DMS79 (cell line): ENCODE data around the gene DYRK1A.
"Not testable (repeated sequence)": the region's sequence is repeated elsewhere in the genome, so short reads cannot be mapped to it uniquely, and the experiment has no call there.

Experiments
- DNase-seq: peaks from one replicate; lab custom pipeline; 2025; lab: John Stamatoyannopoulos, UW

The DYRK1A gene

DNA sequence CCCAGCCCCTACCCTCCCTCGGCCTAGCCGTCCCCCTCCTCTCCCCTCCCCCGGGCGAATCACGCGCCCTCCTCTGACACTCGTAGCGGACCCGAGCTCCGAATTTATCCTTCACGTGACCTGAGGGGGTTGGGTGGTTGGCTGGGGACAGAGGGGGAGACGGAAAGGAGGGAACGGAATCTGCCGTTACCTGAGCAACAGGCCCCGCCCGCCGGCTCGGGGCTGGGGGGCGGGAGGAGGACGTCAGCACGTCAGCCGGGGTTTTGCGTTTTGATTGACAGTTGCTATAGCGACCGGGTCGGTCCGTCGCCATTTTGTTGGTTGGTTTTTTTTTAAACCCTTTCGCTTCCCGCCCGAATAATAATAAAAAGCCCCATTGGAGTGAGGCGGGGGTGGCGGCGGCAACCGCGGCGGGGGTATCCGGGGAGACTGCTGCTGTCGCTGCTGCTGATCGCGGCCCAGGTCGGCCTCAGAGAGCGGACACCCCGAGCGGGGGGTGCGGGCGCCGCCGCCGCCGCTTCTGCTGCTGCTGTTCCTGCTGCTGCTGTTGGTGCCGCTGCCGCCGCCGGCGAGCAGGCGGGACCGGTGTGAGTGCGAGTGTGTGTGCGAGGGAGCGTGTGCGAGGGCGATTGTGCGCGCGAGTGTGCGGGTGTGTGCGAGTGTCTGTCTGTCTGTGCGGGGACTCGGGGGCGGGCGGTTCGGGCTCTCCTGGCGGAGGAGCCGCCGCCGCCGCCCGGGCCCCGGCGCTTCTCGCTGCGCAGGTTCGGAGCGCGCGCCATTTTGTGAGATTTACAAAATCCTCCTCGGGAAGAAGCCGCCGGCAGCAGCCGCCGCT is at the start of gene DYRK1A:
DYRK1A (plus strand) TSS at position 292 of the 835 bp plus-strand sequence. CDS start 53,602 bp downstream, outside the sequence.
- peak; percentile 99 for DNase-seq

DNA sequence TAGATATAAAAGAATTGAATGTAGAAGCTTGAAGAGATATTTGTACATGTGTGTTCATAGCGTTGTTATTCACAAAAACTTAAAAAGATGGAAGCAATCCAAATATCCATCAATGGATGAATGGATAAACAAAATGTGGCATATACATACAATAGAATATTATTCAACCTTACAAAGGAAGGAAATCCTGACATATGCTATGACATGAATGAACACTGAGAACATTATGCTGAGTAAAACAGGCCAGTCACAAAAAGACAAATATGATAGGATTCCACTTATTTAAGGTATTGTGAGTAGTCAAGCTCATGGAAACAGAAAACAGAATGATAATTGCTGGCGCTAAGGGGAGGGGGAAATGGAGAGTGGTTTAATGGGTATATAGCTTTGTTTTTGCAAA is 47.0 kb upstream of the DYRK1A start:
- DNase-seq, result no peak

GRCh38 chr21:37322084-37322483 is 44.5 kb upstream of the DYRK1A start:
- DNase-seq, result no peak

- no peak for DNase-seq
Measured at GRCh38 chr21:37324558-37324957, 42.0 kb upstream of the DYRK1A start.

DNA sequence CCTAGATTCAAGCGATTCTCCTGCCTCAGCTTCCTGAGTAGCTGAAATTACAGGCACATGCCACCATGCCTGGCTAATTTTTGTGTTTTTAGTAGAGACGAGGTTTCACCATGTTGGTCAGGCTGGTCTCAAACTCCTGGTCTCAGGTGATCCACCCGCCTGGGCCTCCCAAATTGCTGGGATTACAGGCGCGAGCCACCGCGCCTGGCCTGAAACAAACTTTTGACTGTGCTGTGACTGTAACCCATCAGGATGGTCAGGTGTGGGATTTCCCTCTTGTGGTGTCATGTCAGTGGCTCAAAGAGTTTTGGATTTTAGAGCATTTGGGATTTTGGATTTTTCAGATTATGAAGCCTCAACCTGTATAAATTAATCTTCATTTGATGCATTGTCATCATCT is 38.4 kb upstream of the DYRK1A start:
- DNase-seq, result not testable (repeated sequence)

DNA sequence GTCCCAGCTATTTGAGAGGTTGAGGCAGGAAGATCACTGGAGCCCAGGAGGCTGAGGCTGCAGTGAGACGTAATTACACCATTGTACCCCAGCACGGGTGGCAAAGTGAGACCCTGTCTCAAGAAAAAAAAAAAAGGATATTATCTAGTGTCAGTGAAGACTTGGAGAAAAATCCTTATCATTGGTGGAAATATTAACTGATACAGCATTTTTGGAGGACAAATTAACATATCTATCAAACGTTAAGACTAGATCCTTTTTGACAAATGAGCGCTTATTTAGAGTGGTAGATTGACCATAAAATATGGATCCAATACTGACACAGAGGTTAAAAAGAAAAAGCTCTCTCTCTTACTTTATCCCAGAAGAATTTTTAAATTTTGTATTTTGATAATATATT is 35.2 kb upstream of the DYRK1A start:
- DNase-seq, result no peak

- no peak for DNase-seq
Measured at GRCh38 chr21:37335053-37335452, 31.5 kb upstream of the DYRK1A start.

- no peak for DNase-seq
Measured at GRCh38 chr21:37337179-37337578, 29.4 kb upstream of the DYRK1A start.

DNA sequence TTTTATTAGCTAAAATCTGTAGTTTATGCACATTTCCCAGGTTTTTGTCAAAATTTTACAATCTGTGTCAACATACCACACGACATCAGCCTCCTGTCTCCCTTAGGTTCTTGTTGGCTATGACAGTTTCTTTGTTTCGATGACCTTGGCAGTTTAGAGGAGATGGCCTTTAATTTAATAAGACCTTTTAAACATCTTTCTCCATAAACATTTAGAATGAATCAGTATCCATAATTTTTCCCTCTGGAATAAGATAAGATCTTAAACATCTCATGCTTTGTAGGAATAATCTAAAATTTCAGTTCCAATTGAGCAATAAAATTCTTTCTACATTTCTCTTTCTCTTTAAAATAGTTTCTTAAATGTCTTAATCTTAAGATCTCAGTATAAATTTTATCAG is 28.7 kb upstream of the DYRK1A start:
- no peak for DNase-seq

- DNase-seq, result no peak
Measured at GRCh38 chr21:37338671-37339551, 27.7 kb upstream of the DYRK1A start.

DNA sequence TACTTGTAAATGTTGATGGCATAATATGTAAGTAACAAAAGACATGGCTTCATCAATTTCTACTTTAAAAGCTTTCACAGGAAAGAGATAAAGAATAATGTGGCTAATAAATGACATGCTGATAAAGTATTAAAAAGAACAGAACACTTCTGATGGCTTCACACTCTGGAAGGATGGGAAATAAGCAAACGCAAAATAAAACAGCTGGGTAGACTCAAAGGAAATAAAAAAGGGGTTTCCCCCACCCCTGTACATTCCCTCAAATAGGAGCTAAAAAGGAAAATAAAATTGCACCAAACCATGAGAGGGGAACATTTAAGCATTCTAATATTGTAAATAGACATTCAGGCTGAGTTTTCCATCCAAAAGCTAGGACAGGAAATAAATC is 27.0 kb upstream of the DYRK1A start:
- DNase-seq, result no peak

DNA sequence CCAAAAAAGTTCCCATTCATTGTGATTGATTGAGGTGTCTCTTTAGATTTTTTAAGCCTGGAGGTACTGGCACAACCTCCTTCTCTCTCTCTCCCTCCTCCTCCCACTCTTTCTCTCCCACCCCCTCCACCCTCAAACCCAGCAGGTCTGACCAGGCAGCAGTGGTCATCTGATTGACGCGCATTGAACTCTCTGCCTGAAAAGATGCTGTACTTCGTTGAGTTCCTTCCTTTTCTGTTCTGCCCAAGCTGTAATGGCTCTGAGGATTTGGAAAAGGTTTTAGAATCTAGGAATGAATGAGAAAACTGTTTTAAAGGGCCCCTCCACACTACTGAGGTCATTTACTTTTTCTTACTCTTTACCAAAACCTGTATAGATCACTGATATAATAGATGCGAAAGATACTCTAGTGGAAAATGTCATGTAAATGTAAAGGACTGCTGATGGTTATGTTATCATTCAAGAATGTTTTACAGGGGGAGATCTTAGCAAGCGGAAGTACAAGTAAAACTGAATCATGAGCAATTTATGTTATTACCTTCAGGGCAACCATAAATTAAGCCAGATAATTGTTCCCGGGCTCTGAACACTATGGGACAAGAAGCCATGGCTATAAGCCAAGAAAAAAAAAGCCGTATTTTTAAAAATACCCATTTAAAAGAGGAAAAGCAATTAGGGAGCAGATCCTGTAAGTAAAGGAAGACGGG is 25.2 kb upstream of the DYRK1A start:
- DNase-seq, result no peak

DNA sequence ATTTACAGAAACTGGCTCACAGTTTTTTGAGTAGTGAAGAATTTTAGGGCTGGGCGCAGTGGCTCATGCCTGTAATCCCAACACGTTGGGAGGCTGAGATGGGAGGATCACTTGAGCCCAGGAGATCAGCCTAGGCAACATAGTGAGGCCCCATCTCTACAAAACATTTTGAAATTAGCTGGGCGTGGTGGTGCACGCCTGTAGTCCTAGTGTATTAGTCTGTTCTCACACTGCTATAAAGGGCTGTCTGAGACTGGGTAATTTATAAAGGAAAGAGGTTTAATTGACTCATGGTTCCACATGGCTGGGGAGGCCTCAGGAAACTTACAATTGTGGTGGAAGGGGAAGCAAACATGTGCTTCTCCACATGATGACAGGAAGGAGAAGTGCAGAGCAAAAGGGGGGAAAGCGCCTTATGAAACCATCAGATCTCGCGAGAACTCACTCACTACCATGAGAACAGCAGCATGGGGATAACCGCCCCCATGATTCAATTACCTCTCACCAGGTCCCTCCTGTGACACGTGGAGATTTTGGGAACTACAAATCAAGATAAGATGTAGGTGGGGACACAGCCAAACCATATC is 24.4 kb upstream of the DYRK1A start:
- DNase-seq, result no peak

- DNase-seq, result no peak
Measured at GRCh38 chr21:37346841-37347430, 19.6 kb upstream of the DYRK1A start.

GRCh38 chr21:37348664-37349063 is 17.9 kb upstream of the DYRK1A start:
- DNase-seq, result no peak

DNA sequence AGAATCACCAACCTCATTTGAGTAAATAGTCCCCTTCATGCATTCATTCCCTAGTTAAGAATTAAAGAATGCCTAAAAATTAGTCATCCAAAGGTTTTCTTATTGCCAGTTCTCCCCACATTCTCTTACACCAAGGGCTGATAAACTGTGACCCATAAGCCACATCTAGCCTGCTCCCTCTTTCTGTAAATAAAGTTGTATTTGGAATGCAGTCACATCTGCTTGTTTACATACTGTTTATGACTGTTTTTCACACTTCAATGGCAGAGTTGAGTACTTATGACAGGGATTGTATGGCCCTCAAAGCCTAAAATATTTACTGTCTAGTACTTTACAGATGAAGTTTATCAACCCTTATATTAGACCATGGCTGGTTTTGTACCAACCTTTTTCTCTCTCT is 16.1 kb upstream of the DYRK1A start:
- no peak for DNase-seq

DNA sequence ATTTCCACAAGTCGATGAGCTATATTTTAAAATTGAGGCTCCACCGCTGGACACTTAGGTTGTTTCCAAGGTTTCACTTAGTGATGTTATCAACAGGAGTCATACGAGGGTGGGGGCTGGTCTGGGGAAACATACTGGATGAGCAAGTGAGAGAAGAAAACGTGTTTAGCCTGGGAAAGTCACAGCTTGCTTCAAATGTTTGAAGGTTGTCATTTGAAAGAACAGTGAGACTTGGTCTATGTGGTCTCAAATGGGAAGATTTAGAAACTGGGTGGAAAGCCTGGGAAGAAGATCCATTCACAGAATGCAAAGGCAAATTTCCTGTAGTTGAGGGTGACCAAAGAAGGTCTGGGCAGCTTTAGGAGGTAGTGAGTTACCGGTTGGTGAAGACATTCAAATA is 9.9 kb upstream of the DYRK1A start:
- DNase-seq, result no peak

GRCh38 chr21:37357691-37358090 is 8.9 kb upstream of the DYRK1A start:
- no peak for DNase-seq

- DNase-seq, result no peak
Measured at GRCh38 chr21:37358397-37358796, 8.2 kb upstream of the DYRK1A start.

- DNase-seq, result no peak
Measured at GRCh38 chr21:37363936-37364335, 2.6 kb upstream of the DYRK1A start.

DNA sequence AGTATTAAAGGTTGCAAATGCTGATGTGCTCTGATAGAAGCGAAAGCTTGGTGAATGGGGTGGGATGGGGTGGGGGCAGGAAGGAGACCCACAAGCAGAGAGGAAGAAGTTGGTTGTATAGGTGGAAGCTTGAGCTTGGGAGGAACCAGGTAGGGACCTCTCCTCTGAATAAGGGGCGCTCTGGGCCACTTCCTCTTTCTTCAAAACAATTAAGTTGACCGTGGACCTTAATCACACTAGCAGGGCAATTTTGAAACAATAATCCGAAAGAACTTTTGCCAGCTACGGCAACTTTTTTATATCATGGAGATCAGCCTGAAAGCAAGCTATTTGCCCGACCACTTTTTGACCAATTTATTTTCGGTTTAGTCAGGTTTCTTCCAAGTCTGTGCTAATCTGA is 1.9 kb upstream of the DYRK1A start:
- DNase-seq, result no peak
